SK-N-DZ (cell line): Measurements from ENCODE around the gene XXYLT1.
"Not testable (repeated sequence)": the region's sequence is repeated elsewhere in the genome, so short reads cannot be mapped to it uniquely, and the experiment has no call there.

ENCODE experiments used
- DNase-seq: peaks from one replicate; pipeline ENCODE4 v3.0.0-alpha.2; 2015; ENCODE audit warnings: low spot score

The XXYLT1 gene

DNA sequence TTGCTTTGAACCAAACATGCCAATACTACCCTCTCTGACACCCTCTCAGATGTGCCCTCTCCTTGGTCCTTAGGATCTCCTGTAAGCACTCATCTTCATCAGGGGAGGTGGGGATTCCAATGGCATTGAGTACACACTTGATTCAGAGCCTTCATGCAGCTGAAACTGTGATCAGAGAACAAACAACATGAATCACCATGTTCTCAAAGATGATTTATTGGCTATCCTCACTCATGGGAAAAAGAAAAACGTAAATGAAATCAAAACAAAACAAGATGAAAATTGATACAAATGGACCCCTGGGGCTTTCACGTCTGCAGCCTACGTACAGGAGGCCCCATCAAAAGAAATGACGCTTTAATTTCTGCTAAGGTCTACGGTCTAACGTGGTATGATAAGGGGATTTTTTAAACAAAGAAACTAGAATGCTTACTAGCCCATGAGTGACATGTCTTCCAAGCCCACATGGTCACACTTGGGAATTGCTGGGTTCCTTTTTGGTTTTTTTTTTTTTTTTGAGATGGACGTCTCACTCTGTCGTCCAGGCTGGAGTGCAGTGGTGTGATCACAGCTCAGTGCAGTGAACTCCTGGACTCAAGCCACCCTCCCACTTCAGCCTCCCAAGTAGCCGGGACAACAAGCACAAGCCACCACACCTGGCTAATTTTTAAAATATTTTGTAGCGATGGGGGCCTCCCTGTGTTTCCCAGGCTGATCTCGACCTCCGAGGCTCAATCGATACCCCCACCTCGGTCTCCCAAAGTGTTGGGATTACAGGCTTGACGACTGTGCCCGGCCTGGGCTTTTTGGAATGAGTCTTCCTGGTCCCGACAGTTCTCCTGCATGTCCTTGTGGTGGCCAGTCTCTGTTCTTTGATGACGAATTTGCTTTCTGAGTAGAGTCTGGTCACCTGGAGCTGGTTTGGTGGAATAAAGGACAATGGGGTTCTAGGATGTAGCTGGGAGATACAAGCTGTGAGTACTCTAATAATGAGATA lies 202.6 kb downstream of the XXYLT1 start:
- no peak for DNase-seq

DNA sequence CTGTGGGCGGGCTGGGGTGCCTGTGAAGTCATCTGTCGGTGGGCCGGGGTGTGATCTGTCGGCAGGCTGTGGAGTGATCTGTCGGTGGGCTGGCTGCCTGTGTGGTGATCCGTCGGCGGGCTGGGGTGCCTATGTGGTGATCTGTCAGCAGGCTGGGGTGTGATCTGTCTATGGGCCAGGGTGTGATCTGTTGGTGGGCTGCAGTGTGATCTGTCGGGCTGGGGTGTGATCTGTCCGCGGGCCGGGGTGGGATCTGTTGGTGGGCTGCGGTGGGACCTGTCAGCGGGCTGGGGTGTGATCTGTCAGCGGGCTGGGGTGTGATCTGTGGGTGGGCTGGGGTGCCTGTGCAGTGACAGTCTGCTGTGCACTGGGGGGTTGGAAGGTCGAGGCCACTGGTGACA lies 204.5 kb downstream of the XXYLT1 start:
- DNase-seq: no peak

DNA sequence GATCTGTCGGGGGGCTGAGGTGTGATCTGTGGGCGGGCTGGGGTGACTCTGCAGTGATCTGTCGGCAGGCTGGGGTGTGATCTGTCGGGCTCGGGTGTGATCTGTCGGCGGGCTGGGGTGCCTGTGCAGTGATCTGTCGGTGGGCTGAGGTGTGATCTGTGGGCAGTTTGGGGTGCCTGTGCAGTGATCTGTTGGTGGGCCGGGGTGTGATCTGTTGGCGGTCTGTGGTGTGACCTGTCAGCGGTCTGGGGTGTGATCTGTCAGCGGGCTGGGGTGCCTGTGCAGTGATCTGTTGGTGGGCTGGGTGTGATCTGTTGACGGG lies 205.1 kb downstream of the XXYLT1 start:
- no peak for DNase-seq

DNA sequence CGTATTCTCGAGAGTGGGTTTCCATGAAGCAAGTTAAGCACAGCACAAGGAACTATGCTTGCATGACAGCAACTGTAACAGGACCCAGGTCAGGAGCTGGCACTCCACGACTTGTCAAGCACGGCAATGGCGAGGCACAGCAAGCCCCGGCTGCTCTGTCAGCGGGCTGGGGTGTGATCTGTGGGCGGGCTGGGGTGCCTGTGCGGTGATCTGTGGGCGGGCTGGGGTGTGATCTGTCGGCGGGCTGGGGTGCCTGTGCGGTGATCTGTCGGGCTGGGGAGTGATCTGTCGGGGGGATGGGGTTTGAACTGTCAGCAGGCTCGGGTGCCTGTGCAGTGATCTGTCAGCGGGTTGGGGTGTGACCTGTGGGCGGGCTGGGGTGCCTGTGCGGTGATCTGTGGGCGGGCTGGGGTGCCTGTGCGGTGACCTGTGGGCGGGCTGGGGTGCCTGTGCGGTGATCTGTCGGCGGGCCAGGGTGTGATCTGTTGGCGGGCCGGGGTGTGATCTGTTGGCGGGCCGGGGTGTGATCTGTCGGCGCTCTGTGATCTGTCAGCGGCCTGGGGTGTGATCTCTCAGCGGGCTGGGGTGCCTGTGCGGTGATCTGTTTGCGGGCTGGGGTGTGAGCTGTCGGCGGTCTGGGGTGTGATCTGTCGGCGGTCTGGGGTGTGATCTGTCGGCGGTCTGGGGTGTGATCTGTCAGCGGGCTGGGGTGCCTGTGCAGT lies 205.7 kb downstream of the XXYLT1 start:
- DNase-seq: no peak

DNA sequence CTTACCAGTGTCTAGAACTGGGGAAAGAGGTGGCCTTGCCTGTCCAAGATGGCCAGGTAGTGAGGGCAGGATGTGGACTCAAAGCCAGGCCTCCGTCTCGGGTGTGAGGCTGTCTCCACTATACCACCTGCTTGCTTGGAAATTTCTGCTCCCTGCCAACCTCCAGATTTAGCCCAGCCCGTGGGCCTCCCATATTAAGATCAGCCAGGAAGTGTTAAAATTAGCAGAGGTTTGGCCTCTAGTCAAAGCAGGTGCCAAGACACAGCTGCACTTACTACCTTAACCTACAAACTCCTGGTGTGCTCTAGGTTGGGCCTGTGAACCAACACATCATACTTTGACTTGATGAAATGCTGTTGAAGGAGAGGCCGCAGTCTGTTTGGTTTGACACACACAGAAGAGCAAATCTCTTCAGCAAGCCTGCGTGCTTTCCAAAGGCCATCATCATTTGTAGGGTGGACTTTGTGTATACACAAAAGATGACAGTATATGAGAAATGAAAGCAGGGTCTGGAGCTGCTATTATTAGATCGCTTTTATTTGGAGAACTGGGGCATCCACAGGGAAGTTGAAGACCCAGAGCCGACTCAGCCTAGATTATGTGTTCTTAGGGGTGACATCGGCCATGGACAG lies 206.5 kb downstream of the XXYLT1 start:
- DNase-seq: no peak

DNA sequence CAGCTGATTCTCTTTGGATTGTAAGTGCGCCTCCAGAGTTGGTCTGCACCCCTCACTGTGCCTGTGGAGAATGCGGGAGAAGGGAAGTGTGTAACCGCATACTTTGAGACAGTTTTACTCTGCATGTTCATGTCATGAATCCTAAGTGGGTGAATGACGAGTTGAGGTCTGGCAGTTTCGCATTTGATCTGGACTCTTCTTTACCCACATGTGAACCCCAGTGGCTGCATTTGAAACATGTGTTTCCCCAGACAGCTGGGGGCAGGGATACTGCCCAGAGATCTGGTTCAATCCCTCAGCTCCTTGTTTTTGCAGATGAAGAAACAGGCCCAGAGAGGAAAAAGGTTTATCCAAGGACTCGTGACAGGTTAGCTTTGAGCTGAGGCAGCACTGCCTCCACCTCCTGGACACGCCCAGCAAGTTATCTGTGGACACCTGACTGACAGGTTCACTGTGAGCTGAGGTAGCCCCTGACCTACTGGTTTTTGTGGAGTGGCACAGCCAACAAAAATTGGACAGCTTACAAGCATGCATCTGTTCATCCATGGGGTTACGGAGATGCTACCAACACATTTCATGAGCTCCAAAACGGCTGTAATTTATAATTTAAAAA lies 207.3 kb downstream of the XXYLT1 start:
- DNase-seq: no peak

DNA sequence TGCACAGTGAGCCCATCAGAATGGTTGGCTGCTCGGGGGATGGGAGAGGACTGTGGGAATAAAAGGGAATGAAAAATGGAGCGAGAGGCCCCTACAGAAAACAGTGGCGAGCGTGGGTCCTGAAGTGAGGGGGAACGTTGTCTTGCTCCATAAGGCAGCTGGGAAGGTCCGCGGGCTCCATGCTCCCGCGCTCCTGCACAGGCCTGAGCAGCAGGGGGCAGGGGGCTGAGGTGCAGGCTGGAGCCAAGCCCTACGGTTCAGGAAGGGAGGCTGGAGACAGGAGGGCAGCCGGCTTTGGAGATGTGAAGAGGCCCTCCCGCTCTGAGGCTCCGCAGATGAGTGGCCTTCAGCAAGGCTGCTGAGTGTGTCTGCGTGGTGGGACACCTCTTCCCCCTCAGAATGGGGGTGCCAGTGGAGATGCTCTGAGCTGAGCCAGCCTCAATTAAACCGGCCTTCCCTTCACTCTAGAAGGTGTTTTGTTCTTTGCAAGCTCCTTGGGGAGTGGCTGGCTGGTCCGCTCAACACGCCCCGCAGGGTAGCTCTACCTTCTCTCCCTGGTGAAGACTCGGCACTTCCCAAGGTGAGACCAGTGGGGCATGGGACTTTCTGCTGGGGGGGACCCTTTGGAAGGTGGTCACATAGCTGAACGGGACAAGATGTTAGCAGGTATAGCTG lies 208.0 kb downstream of the XXYLT1 start:
- no peak for DNase-seq

DNA sequence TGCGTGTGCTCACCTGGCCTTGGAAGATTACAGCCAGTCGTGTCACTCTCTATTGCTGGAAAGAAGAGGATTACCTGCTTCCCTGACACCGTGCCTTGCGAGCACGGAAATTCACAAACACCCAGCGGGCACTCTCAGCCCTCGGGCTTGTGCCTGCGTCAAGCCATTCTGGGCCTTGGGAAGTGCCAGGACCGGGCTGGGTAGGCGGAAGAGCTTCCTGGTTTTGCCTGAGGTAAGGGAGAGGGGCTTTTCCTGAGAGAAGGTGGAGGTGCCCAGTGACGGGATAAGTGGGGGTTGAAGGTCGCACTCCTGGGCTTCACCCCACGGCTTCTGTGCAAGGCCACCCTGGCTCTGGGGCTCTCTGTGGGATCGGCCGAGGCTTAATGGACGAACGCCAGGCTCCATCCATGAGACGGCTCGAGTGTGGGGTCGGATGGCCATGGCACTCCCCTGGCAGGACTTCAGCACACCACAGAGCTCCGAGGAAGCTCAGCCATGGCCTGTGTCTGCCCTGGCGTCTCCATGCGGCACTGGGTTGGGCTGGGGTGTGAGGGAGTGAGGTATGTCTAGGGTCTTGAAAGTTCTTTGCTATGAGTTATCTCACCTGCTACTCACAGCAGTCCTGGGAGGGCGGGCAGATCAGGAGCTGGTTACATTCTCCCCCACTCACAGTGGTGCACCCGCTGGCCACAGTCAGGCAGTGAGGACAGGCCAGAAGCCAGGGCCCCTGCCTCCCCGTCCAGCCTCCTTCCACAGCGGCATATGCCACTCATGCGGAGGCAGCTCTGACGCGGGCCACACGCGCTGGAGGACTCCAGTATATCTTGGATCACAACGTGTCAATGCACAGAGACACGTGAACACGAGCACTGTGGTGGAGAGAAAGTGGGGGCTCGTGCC lies 209.0 kb downstream of the XXYLT1 start:
- DNase-seq: no peak

DNA sequence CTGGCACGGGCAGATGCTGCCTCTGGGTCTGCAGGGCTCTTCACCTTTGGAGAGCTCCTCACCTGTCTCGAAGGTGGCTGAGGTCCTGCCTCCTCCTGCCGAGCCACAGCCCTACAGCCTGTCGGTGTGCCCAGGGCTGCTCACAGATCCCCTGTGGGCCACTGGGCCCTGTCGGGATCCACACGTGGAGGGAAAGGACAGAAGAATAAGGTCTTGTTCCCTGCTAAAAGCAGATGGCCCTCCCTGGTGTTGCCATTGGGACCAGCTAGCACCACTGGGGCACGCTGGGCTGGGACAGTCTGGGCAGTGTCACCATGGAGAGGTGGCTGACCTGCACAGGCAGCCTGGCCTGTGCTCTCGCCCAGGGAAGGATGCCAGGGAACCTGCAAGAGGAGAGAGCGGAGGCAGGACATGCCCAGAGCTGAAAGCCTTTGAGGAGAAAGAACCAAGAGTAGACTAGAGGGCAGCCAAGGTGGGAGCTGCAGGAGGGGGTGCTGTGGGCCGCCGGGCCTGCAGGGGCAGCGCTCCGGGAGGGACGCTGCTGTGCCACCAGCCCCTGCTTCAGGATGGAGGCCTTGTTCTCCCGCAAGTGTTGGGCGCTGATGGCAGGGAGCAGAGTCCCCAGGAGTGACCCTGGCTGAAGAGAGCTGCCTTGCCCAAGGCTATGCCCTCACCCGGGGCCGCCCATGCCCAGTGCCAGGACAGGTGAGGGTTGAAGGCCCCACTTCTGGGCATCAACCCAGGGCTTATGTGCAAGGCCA lies 210.2 kb downstream of the XXYLT1 start:
- DNase-seq: no peak

DNA sequence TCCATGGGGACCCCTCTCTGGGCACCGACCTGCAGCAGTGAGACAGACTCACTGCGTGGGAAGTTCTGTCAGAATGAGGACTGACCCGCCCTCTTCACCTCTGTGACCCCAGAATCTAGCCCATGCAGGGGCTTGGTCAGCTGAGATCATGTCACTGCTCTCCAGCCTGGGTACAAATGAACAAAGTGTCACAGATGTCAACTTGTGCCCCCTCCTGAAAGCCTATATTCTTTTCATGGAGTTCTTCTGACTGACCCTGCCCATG lies 210.8 kb downstream of the XXYLT1 start:
- no peak for DNase-seq

DNA sequence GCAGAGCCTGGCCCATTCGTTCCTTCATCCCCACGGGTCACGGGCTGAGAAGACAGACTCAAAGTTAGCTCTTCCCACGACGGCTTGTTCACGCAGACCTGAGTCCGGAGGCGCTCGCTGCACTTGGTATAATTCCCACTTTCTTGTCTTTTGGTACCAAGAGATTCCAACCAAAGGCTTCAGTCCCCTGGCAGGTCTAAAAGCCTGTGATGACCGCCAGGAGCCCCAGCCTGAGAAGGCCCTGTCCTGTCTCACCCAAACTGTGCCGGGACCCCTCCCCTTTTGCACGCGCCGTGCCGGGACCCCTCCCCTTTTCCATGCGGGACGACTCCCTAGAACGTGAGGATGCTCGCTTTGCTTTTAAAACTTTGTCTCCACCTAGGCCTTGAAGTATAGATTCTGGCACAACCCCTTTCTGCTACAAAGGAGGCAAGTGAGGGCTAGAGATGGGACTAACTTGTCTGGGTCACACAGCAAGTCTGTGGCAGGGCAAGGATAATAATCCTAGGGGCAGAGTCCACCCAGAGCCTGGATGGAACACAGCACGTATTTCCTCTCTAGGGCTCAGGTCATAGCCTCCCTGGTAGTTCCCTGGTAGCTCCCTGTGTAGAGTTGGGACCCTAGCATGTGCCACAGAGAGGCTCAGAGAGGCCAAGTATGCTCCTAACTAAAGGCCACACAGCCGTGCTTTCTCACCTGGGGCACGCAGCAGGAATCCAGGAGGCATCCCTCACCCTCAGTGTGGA lies 211.3 kb downstream of the XXYLT1 start:
- DNase-seq: no peak

DNA sequence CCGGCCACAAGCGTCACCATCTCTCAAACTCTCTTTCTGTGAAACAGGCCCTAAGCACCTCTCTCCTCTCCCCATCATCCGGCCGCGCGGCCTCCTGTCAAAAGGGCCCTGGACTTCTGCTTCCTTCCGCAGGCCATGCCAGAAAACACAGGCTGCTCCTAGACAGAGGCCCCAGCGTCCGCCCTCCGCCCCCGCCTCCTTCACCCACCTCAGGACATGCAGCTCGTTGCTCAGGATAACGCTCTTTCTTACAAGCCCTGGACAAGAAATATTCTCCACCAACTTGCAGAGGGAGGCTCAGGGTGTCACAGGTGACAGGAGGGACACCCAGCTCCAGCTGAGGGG lies 212.0 kb downstream of the XXYLT1 start:
- no peak for DNase-seq

DNA sequence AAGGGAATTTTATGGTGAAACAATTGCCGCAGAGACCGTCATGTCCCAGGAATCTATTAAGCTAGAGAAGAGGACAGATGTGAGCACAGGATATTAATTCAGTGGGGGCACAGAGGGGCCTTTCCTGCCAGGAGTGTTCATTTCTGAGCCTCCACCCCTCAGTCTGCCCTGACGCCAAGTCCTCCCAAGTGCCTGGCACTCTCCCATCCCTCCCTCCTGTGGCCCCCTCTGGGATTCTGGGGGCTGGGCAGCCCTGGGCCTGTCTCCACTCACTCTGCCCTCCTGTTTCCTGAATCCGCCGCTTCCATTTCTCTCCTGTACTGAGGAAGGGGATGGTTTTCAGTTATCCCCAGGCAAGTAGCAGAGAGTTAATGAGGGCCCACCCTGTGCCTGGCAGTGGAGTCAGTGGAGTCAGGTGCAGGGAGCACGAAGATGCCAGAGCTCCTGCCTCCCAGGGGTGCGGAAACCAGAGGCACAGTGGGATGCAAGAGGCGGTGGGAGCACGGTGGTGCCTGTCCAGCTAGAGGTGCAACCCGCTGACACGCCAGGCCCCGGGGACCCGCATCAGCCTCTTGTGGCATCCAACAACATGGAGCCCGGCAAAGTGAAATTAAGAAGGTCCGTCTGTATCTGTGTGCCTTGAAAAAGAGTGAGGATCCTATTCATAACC lies 212.5 kb downstream of the XXYLT1 start:
- no peak for DNase-seq

DNA sequence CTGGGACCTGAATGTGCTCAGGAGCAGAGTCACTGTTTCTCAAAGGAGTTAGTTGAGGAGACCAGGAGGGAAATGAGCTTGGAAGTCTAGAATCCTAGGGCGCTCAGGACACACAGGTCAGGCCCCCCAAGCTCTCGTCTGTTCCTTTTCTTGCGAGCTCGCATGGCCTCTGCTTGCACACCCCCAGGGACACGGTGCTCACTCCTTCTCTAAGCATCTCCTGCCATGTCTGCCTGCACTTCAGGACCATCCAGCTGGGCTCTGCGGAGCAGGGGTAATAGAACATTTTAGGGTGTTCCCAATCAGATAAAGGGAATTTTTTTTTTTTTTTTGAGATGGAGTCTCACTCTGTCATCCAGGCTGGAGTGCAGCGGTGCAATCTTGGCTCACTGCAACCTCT lies 213.2 kb downstream of the XXYLT1 start:
- no peak for DNase-seq

DNA sequence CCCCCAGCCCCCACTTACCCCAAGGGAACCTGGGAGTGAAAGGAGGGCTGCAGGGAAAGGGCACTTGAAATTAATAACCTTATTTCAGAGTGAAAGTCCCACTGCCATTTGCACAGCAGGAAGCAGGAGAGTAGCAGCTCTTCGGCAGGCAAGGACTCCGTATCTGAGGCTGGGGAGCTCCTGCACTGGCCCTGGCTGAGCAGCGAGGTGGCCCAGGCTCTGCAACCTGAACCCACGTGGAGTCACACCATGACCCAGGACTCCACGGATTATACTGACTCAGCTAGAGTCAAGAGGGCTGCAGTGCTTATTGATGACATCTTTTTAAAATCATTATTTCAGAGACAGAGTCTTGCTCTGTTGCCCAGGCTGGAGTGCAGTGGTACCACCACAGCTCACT lies 214.5 kb downstream of the XXYLT1 start:
- DNase-seq: no peak

DNA sequence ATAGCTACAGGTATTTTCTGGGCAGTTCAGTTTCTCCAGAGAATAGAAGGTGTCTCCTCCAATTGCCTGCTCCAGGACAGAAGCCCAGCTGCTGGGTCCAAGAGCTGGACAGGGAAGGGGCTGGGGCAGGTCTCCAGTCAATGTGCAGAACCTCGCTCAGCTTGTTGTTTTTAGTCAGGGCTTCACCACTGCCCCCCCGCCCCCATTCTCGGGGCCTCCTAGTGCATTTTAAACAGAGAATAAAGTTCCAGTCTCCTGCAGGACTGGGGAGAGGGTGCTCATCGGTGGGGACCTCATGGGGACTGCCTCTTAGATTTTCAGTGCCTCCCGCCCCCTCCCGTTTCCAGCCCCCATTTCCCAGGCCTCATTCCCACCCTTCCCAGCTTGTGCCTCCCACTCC lies 216.6 kb downstream of the XXYLT1 start:
- DNase-seq: no peak

DNA sequence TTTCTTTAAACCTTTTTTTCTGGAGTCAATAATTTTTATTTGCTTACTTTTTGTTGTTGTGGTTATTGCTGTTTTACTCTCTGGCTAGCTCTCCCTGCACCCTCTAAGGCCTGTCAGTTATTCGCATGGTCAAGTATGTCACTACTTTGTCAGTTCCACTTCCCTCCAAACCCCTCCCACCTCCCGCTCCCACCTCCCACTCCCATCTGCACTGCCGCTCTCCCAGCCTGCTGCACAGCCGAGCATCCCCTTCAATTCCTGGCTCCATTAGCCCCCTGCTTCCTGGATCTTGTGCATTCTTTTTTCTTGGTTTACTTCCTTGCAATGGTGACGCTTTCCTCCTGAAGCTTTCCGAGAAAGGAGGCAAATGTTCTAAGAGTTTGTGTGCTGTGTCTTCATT lies 218.0 kb downstream of the XXYLT1 start:
- no peak for DNase-seq

DNA sequence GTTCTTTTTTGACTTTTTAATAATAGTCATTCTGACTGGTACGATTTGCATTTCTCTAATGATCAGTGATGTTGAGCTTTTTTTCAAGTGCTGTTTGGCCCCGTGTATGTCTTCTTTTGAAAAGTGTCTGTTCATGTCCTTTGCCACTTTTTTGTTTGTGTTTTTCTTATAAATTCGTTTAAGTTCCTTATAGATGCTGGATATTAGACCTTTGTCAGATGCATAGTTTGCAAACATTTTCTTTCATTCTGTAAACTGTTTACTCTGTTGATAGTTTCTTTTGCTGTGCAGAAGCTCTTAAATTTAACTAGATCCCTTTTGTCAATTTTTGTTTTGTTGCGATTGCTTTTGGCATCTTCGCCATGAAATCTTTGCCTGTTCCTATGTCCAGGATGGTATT lies 220.7 kb downstream of the XXYLT1 start:
- DNase-seq: not testable (repeated sequence)
